Mesothelial cell of epicardium (in vitro differentiated cells): ENCODE measurements around the gene AMY2B. TPM values are rescaled to one million over a fixed set of nuclear protein-coding genes. Genes with fewer than 3 reads are reported as not detected.
A peak's percentile ranks its signal among the peaks of the same experiment; 100 is the strongest.
"Not testable (repeated sequence)": the region's sequence is repeated elsewhere in the genome, so short reads cannot be mapped to it uniquely, and the experiment has no call there.

Source experiments
- DNase-seq, 2 experiments: peaks; one replicate each; pipeline ENCODE4 v3.0.0; 2021; ENCODE audit warnings: low spot score in 2 of 2; ENCODE audit not compliant: unreplicated experiment in 2 of 2
- H3K27ac Mint-ChIP-seq: 2 replicates; pipeline ENCODE4 v1.8.0; 2021; ENCODE audit warnings: mixed read lengths
- H3K27me3 Mint-ChIP-seq: 2 replicates; pipeline ENCODE4 v1.8.0; 2021; ENCODE audit warnings: low read depth, mixed read lengths
- H3K36me3 Mint-ChIP-seq: 2 replicates; pipeline ENCODE4 v1.8.0; 2021; ENCODE audit warnings: mixed read lengths
- H3K4me1 Mint-ChIP-seq: 2 replicates; pipeline ENCODE4 v1.8.0; 2021; ENCODE audit warnings: mixed read lengths
- H3K4me3 Mint-ChIP-seq: 2 replicates; pipeline ENCODE4 v1.8.0; 2021; ENCODE audit warnings: mild to moderate bottlenecking, moderate library complexity, mixed read lengths
- H3K9me3 Mint-ChIP-seq: 2 replicates; pipeline ENCODE4 v1.8.0; 2021; ENCODE audit warnings: mixed read lengths
- total RNA-seq: library from RNA; stranded (reverse); gene quantifications from 3 replicates; pipeline ENCODE4 v1.2.1, GENCODE V29; 2021
- TF ChIP-seq, protein P1 (sequence below): fragments of 200-600 bp; sonication (generic); IDR thresholded peaks from one replicate; pipeline ENCODE4 v1.5.0; 2021; ENCODE audit warnings: antibody characterized with exemption; ENCODE audit not compliant: unreplicated experiment

The AMY2B gene
- 12.3 to 12.7 TPM (median 12.6 TPM) in 3 replicates for total RNA-seq

DNA sequence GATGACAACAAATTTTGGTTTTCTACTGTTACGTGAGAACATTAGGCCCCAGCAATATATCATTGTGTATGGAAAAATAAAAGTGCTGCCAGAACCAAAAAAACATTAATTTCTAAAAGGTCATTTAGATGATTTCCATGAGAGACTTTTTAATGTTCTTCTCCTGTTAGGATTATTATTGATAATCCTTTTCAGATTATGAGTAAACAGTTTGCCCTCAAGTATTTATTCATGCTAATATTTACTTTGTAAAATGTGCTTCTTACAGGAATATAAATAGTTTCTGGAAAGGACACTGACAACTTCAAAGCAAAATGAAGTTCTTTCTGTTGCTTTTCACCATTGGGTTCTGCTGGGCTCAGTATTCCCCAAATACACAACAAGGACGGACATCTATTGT lies at the start of gene AMY2B:
AMY2B (plus strand) TSS at position 301 of the 400 bp plus-strand sequence; CDS start at position 315, 14 bp downstream.
- peaks cover 15% of the 10 kb centered on the region for H3K9me3 Mint-ChIP-seq

DNA sequence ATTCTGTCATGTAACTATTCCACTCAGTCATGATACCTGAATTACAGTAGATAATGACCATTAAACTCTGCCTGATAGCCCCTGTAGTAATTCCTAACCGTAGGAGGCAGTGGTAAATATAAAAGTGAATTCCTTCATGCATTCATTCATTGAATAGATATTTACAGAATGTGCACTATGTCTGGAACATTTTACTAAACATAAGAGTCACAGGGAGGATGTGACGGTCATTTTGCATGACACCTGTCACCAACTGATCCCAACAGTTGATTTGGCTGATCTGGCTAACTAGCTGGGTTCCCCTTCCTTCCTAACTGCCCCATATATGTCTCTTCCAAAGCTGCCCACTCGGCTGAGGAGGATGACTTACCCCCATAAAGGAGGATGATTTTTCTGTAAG lies 48.0 kb upstream of the AMY2B start:
- TF ChIP-seq, protein P1, sequence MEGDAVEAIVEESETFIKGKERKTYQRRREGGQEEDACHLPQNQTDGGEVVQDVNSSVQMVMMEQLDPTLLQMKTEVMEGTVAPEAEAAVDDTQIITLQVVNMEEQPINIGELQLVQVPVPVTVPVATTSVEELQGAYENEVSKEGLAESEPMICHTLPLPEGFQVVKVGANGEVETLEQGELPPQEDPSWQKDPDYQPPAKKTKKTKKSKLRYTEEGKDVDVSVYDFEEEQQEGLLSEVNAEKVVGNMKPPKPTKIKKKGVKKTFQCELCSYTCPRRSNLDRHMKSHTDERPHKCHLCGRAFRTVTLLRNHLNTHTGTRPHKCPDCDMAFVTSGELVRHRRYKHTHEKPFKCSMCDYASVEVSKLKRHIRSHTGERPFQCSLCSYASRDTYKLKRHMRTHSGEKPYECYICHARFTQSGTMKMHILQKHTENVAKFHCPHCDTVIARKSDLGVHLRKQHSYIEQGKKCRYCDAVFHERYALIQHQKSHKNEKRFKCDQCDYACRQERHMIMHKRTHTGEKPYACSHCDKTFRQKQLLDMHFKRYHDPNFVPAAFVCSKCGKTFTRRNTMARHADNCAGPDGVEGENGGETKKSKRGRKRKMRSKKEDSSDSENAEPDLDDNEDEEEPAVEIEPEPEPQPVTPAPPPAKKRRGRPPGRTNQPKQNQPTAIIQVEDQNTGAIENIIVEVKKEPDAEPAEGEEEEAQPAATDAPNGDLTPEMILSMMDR = no peak
- Mint-ChIP-seq H3K36me3 (peaks cover 3% of the 10 kb centered on the region), H3K4me3 (no peak overlapping the region)

More for the DNA sequence above, at the start of gene AMY2B:
- not testable (repeated sequence) for H3K4me3 Mint-ChIP-seq, H3K27me3 Mint-ChIP-seq, H3K4me1 Mint-ChIP-seq, DNase-seq, H3K36me3 Mint-ChIP-seq, H3K27ac Mint-ChIP-seq

DNA sequence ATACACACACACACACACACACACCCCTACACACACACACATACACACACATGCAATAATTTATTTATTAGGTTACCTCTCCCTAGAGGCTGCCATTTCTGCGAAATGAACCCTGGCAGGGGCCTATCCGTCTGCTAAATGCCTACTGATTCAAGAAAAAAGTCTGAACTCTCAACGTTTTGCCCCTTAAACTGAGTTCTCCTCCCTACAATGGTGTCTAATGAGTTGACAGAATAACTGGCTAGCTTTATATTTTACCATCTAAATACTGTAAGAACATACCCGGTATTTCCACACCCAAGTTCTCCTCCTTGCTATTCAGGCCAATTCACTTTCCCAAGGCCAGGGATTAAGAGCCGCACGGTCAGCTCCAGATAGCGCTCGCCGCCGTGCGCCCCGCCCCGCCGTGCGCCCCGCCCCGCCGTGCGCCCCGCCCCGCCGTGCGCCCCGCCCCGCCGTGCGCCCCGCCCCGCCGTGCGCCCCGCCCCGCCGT lies 46.2 kb upstream of the AMY2B start:
- Mint-ChIP-seq H3K27ac (peak overlapping the region; percentile 80), H3K9me3 (peaks cover 8% of the 10 kb centered on the region), H3K27me3 (no peaks in the 10 kb centered on the region), H3K4me3 (peak overlapping the region; percentile 72), H3K4me1 (peaks cover 35% of the 10 kb centered on the region), H3K36me3 (peaks cover 14% of the 10 kb centered on the region)
- no peak for DNase-seq
- TF ChIP-seq, protein P1 = no peak

More for the DNA sequence above, 48.0 kb upstream of the AMY2B start:
- H3K27ac Mint-ChIP-seq = no peak overlapping the region
- peaks cover 30% of the 10 kb centered on the region for H3K4me1 Mint-ChIP-seq
- no peak for DNase-seq
- H3K9me3 Mint-ChIP-seq = peaks cover 7% of the 10 kb centered on the region
- H3K27me3 Mint-ChIP-seq = no peaks in the 10 kb centered on the region

DNA sequence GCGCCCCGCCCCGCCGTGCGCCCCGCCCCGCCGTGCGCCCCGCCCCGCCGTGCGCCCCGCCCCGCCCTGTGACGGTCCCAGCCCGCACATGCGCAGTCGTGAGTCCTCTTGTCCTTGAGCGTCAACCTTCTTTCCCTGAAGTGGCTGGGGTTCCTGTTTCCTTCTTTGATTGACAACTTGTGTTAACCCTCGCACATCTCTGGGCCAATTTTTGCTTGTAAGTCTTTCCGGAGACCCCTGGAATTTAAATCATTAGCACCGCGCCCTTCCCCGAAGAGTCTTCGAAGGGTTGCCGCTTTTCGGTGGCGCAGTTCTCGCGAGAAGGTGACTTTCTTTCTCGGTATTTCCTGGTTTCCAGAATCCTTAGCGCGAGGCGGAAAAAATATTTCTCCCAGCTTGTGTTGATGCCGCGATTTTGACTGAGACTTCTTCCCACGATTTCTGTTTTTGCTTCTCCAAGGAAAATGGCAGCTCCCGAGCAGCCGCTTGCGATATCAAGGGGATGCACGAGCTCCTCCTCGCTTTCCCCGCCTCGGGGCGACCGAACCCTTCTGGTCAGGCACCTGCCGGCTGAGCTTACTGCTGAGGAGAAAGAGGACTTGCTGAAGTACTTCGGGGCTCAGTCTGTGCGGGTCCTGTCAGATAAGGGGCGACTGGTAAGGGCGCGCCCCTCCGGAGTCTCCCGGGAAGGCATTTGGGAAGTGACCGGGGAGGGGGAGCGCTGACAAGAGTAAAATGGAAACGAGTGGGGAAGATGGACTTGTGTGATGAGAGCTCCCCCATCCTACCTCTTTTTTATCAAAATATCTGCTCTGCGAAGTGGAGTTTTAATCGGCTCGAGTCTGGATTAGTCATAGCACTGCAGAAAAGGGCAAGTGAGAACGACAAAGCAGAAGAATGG lies 45.5 kb upstream of the AMY2B start, which contains the start of gene RNPC3:
RNPC3 (plus strand) TSS at position 93 of the 901 bp plus-strand sequence; CDS start at position 465, 372 bp downstream.
- H3K4me3 Mint-ChIP-seq = peak within 1 kb of the TSS; percentile 99
- DNase-seq = peak; percentile 80 to 90
- peaks cover 11% of the 10 kb centered on the region for H3K9me3 Mint-ChIP-seq
- TF ChIP-seq, protein P1 = no peak
- peak within 1 kb of the TSS; percentile 100 for H3K27ac Mint-ChIP-seq
- peaks cover 21% of the 10 kb centered on the region for H3K36me3 Mint-ChIP-seq
- H3K27me3 Mint-ChIP-seq = no peaks in the 10 kb centered on the region
- H3K4me1 Mint-ChIP-seq = peaks cover 35% of the 10 kb centered on the region

DNA sequence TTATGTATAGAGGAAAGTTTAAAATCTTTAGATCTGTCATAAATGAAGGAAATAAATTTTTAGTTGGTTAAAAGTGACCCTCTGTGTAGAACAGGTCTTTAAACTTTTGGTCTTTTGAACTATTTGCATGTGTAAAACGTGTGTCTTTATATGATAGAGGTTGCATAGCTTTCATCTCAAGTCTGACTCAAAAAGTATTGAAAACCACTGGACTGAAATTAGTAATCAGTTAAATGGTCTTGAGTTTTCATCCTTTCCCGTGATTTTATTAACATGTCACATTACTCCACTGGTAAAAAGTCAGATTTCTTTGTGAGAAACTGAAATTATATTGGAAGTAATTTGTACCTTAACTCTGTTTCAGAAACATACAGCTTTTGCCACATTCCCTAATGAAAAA lies 44.1 kb upstream of the AMY2B start:
- Mint-ChIP-seq H3K27ac (no peak overlapping the region), H3K4me3 (peak overlapping the region; percentile 99), H3K36me3 (peaks cover 35% of the 10 kb centered on the region), H3K4me1 (peaks cover 35% of the 10 kb centered on the region), H3K9me3 (peaks cover 19% of the 10 kb centered on the region), H3K27me3 (no peaks in the 10 kb centered on the region)
- DNase-seq = no peak
- TF ChIP-seq, protein P1 = no peak

DNA sequence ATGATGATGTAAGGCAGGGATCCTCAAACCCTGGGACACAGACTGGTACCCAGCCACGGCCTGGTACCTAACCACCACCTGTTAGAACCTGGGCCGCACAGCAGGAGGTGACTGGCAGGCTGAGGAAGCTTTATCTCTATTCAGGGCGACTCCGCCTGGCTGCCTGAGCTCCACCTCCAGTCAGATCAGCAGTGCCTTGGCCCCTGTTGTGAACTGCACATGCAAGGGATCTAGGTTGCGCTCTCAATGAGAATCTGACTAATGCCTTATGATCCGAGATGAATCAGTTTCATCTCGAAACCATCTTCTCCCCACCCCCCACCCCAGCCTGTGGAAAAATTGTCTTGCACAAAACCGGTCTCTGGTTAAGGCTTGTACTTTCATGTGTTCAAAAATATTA lies 41.6 kb upstream of the AMY2B start:
- TF ChIP-seq, protein P1 = no peak
- Mint-ChIP-seq H3K36me3 (peaks cover 42% of the 10 kb centered on the region), H3K27ac (no peak overlapping the region), H3K27me3 (no peaks in the 10 kb centered on the region), H3K9me3 (peaks cover 12% of the 10 kb centered on the region), H3K4me1 (peaks cover 30% of the 10 kb centered on the region), H3K4me3 (no peak overlapping the region)
- no peak for DNase-seq
